ENCODE data around the gene CCNF.
"Not testable (repeated sequence)": the region's sequence is repeated elsewhere in the genome, so short reads cannot be mapped to it uniquely, and the experiment has no call there.

Gene CCNF

DNA sequence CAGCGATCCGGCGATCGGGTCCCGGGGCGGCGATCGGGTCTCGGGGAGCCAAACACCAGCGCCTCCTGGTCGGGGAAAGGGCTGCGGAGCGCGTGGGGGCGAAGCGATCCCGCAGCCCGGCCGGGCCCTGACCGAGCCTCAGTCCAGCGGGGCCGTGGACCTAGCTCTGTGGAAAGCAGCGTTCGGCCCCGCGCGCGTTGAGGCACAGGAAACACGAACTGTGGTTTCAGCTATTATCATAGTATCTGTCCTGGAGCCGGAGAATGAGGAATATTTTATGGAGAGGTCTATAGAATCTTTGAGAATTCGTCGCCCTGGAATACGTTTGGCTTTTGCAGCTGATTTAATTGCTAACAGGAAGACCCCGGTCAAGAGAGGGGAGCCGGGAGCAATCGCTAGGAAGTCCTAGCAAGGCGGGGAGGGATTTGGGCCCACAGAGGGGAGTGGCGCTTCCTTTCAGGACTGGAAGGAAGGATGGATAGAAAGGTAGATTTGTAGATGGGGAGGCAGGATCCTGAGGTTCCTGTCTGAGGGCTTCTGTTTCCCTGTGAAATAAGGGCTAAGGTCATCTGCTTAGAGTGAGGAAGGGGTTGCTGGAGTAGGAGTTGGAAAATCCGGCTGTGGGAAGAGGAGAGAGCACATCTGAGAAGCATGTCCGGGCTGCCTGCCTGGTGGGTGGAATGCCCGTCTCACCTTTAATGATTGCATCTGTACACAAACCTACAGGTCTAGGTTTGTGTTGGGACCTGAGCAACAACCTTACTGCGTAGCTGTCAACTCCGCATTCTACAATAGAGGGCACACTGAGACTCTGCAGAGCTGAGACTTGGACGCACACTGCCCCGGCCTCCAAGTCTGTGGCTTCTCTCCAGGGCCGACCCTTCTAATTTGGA is 770 bp downstream of the CCNF start:
- DNase-seq: no peak

DNA sequence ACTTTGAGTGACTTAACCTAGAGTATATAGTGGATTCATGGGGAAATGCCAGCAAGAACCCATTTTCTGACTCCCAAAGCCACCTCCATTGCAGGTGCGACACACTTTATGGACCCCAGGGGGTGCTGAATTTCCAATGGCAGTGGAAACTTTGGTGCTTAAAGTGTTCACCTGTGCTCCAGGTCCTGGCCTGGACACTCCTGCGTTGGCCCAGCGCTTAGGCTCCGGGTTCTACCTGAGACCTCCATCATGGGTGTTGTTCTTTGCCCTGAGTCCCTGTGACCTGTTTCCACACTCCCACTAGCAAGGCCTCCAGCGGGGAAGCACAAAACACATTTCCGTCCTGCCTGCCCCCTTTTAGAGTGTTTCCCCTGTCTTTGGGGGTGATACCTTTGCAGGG is 3.0 kb downstream of the CCNF start:
- DNase-seq: no peak

DNA sequence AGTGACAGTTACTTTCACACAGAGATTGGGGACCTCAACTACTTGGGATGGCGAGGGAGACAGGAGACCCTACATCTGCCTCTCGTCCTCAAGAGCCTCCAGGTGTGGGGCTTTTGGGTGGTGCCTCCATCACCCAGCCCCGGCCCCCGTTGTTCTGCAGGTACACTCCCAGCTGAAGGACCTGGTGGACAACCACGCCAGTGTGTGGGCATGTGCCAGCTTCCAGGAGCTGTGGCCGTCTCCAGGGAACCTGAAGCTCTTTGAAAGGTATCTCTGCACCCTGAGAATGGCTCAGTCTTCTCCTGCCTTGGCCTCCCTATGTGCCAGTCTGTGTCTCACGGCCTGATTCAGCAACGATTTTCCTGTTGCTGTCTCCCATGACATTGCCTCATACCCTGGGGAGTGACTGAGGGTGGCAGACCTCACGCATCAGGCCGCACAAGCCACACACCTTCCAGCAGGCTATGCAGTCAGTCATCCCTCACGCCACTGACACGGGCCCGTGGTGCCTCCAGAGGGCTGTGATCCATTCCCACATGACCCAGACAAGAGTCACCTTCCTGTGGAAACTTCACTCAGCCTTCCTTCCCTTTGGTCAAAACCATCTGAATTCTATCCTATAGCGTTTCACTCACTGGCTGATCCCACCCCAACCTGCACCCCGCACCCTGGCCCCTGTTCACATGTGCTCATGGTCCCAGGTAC is 3.7 kb downstream of the CCNF start:
- DNase-seq: no peak

DNA sequence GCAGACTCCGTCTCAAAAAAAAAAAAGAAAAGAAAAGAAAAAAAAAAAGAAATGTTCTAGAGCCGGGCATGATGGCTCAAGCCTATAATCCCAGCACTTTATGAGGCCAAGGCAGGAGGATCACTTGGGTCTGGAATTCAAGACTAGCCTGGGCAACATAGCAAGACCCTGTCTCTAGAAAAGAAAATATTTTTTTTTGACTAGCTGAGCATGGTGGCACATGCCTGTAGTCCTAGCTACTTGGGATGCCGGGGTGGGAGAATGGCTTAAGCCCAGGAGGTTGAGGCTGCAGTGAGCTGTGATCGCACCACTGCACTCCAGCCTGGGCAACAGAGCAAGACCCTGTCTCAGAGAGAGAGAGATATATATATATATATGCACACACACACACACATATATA is 6.0 kb downstream of the CCNF start:
- not testable (repeated sequence) for DNase-seq

DNA sequence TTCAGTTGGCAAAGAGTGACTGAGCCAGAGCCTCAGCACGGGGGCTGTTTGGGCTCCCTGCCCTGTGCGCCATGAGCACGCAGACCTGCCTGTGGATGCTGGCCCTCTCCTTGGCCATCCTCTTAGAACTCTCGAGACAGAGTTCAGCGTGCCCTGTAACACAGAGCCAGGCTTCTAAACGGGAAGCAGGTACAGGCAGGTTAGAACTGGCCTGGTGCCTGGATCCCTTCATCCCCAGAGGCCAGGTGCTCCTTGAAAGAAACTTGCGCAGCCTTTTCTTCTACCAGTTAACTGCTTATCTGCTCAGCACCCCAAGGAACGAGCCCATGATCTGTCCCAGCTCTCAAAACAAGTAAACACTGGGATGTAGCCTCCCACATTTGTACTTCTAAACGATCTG is 6.9 kb downstream of the CCNF start:
- no peak for DNase-seq

DNA sequence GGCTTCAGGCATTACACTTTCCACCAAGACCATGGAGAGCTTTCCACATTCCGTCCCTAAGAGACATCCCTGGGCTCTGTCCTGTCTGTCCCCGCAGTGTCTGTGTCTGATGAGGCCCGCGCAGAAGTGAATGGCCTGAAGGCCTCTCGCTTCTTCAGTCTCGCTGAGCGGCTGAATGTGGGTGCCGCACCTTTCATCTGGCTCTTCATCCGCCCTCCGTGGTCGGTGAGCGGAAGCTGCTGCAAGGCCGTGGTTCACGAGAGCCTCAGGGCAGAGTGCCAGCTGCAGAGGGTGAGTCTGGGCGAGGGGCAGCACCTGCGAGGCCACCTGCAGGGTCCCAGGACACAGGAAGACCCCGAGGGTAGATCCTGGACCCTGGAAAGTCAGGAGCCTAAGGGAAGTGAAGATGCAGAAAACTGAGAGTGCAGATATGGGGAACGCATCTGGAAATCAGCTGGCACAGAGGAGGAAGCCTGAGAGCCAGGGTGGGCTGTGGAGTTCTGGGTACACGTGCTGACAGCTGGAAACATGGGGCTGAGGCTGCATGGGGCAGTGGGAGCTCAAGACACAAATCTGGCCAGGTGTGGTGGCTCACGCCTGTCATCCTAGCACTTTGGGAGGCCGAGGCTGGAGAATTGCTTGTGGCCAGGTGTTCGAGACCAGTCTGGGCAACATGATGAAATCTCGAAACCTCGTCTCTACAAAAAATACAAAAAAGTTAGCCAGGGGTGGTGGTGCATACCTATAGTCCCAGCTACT is 8.0 kb downstream of the CCNF start:
- no peak for DNase-seq

DNA sequence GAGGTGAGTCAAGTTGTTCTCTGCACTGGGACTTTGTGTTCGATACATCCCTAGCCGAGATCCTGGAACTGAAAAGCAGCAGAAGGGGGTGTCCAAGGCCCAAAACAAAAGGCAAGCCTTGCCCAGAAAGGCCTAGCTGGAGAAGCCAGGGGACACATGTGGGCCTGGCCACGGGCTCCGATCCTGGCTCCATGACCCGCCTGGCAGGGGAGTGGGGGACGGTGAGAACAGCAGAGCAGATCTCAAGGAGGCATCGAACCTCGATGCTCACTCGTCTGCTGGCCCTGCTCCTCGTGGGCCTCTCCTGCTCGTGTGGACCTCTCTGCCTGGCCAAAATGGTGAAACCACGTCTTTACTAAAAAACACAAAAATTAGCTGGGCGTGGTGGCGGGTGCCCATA is 8.9 kb downstream of the CCNF start:
- DNase-seq: no peak

DNA sequence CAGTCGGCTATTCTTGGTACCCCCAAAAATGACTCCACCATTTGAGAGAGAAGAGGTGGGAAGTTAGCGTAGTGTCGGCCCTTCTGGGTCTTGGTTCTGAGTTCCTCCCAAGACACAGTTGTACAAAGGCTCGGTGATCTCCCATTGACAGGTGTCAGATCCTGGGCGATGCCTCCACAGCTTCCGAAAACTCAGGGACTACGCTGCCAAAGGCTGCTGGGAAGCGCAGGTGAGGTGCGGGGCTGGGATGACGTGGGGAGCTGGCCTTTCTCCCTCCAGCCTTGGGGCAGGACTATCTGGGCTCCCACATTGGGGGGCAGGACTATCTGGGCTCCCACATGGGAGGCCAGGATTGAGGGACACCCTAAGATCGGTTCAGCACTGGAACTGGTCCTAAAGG is 10.4 kb downstream of the CCNF start:
- no peak for DNase-seq

DNA sequence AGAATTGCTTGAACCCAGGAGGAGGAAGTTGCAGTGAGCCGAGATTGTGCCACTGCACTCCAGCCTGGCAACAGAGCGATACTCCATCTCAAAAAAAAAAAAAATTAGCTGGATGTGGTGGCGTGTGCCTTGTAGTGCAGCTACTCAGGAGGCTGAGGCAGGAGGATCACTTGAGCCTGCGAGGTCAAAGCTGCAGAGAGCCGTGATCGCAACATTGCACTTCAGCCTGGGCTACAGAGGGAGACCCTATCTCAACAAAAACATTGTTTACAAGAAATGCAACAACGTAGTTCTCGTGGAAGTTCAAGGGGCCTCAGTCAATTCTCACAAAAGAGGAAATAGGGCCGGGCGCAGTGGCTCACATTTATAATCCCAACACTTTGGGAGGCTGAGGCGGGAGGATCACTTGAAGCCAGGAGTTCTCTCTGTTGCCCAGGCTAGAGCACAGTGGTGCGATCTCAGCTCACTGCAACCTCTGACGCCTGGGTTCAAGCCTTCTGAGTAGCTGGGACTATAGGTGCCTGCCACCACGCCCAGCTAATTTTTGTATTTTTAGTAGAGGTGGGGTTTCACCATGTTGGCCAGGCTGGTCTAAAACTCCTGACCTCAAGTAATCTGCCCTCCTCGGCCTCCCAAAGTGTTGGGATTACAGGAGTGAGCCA is 12.0 kb downstream of the CCNF start:
- not testable (repeated sequence) for DNase-seq

DNA sequence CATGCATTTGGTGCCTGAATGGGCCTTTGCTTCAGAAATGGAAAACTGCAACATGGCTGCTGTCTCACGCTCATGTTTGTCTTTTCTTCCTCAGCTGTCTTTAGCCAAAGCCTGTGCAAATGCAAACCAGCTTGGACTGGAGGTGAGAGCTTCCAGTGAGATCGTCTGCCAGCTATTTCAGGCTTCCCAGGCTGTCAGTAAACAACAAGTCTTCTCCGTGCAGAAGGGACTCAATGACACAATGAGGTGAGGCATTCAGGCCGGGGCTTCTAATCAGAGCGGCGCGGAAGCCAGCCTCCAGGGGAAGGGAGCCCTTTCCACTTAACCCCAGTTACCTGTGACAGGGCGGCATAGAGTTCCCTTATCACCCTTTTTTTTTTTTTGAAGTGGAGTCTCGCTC is 14.3 kb downstream of the CCNF start:
- no peak for DNase-seq

DNA sequence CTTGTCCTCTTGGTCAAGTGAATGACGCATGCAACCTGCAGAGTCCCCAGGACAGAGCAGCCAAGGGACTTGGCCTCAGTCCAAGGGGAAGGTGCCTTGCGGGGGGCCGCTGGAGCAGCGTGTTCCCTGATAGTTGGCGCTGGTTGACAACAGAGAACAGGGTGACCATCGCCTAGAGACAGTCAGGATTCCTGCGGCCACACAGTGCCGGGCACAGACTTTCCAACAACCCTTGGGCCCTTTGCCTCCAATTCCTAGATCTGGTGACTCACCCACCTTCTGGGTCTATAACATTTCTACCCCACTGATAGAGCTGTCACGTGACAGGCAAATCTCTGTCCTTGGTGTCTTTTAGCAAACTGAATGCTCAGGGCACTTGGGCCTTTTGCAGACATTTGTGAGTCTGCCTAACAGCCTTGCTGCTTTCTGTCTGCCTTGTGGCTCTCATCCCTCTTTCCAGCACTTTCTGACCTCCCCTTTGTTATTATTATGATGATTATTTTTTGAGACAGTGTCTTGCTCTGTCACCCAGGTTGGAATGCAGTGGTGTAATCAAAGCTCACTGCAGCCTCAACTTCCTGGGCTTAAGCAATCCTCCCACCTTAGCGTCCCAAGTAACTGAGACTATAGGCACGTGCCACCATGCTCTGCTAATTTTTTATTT is 18.8 kb downstream of the CCNF start:
- no peak for DNase-seq

DNA sequence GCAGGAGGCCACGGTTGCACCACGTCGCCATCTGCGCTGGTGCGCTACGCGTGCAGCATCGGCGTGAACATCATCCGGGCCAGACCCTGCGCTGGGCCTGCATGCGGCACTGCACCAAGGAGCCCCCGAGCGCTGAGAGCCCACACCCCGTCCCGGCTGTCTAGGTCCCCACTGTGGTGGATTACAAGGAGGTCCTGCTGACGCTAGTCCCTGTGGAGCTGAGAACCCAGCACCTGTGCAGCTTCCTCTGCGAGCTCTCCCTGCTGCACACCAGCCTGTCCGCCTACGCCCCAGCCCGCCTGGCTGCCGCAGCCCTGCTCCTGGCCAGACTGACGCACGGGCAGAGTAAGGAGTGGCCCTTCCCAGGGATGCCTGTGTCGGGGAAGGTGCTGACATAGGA is 19.9 kb downstream of the CCNF start:
- DNase-seq: no peak

DNA sequence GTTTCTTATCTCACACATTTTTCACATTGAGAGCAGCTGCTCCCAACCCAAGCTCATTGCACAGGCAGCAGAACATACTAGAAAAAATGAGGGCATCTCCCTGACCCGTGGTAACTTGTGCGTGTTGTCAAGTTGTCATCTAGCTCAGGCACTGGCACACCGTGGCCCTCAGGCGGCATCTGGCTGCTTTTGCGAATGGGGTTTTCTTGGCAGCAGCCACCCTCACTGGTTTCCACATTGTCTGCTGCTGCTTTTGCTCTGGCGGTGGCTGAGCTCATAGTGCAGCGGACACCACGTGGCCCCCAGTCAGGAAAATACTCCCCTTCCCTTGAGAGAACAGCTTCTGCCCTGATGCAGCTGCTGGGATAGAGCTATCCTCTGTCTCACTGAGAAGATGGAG is 21.3 kb downstream of the CCNF start:
- no peak for DNase-seq

DNA sequence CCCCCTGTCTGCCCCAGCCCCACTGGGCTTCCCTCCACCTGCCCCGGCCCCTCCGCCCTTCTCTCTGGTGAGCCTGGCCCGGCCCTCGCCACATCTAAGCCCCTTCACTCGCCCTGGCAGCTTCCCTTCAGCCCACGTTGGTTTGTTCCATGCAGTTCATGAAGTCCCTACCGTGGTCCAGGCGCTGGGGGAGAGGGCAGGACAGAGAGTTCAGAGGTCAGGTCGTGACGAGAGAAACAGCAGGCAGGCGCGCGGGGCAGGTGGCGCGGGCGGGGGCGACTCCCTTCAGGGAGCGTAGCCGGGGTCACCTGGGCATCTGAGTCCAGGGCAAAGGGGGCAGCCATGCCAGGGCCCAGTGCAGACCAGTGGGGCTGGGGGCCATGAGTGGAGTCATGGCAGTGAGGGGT is 21.7 kb downstream of the CCNF start:
- DNase-seq: no peak

DNA sequence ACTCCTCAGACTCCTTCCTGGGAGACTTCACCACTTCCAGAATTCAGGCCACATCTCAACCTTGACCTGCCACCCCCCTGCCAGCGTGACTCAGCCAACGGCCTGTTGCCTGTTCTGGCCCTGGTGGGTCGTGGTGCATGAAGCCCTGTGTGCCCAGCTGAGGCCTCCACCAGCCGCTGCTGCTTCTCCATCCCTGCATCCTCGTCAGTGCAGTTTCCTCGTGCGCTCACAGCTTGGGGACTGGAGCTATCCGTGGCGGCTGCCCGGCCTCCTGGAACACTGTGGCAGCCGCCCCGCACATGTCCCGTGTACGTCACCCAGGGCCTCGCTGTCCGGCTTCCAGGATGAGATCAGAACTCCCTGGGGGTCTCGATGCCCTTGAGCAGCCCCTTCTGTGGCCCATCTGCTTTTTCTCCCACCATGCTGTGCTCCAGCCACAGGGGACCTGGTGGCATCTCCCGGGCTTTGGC is 22.6 kb downstream of the CCNF start:
- no peak for DNase-seq

DNA sequence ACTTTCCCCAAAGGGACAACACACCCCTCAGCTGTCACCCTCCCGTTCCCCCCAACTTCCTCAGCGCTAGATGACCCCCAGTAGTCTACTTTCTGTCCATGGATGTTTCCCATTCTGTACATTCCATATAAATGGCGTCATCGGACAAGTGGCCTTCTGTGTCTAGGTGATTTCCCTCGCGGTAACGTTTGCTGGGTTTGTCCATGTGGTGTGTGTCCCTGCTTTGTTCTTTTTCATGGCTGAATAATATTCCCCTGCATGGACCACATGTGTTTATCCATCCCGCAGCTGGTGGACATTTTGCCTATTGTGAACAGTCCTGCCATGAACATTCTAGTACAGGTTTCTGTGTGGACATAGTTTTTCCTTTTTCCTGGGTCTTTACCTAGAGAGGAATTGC is 23.4 kb downstream of the CCNF start:
- DNase-seq: no peak

DNA sequence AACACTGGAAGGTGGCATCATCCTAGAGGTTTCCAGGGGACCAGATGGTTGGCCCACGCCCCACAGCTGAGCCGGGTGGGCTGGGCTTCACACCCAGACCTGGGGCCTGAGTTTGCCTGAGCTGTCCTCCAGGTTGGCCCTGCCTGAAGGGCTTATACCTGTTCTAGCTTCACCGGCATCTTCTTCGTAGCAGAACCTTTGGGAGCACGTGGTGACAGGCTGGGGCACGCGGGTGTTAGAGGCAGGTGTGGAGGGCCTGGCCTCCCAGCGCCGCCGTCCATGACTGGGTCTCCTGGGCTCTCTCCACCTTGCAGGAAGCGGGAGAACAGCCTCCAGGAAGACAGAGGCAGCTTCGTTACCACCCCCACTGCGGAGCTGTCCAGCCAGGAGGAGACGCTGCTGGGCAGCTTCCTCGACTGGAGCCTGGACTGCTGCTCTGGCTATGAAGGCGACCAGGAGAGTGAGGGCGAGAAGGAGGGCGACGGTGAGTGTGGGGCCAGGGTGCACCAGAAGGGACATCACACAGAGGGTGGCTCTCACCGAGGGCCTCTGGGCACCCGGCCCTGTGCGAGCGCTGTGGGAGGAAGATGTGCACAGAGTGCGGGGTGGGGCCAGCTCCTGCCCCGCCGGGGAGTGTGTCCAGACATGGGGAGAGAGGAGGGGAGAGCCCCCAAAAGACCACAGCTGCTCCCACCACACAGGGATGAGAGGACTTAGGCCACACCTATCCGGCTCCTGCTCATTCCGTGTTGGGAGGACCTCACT is 26.0 kb downstream of the CCNF start:
- no peak for DNase-seq

DNA sequence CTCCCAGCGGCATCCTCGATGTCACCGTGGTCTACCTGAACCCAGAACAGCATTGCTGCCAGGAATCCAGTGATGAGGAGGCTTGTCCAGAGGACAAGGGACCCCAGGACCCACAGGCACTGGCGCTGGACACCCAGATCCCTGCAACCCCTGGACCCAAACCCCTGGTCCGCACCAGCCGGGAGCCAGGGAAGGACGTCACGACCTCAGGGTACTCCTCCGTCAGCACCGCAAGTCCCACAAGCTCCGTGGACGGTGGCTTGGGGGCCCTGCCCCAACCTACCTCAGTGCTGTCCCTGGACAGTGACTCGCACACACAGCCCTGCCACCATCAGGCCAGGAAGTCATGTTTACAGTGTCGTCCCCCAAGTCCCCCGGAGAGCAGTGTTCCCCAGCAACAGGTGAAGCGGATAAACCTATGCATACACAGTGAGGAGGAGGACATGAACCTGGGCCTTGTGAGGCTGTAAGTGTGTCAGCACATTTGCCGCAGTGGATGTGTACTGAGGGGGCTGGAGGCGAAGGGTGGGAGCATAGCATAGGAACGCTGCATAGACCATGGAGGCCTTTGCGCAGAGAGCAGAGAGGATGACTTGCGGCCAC is 27.4 kb downstream of the CCNF start:
- DNase-seq: no peak

DNA sequence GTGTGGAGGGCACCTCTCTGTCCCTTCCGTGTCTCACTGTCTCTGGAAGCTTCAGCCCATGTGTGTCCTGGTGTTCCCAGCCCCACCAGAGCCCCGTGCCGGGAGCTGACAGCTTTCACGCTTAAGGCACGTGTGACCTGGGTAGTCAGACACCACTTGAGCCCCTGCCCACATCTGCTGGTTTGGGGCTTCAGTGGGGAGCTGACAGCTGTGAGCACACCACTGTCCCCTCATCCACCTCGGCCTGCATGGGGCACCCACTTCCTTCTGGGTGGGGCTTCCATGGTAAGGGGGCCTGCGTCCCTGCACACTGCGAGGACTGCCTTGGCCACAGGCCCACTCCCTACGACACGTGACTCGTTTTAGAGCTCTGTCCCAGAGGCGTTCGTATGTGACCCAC is 28.0 kb downstream of the CCNF start:
- no peak for DNase-seq

DNA sequence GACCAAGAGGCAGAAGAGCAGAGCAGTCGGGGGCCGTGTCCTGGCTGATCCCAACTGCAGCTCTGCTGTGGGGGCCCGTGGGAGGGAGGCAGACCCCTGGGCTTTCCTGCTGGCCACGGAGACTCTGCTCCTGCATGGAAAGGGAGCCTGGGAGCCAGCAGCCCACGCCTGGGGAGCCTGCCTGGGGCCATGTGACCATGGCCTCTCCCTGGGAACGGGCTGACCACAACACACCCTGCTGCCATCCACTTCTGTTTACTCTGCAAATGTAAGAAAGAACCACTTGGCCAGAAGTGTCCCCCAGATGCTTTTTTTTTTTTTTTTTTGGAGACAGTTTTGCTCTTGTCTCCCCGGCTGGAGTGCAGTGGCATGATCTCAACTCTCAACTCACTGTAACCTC is 28.7 kb downstream of the CCNF start:
- DNase-seq: no peak
